DND-41 (cell line): ENCODE results near the gene MRFAP1.

Experiments
- EZH2 ChIP-seq: IDR thresholded peaks from 3 replicates; pipeline ENCODE4 v1.6.1; 2012; ENCODE audit warnings: borderline replicate concordance, low read depth, mild to moderate bottlenecking, moderate library complexity, low read length, inconsistent platforms; ENCODE audit not compliant: severe bottlenecking
- TF ChIP-seq, protein P1 (sequence below): IDR thresholded peaks from 2 replicates; pipeline ENCODE4 v1.5.1; 2012; ENCODE audit warnings: borderline replicate concordance, low read length, moderate library complexity, mild to moderate bottlenecking; ENCODE audit not compliant: poor library complexity, severe bottlenecking; ENCODE audit errors: extremely low read depth

DNA sequence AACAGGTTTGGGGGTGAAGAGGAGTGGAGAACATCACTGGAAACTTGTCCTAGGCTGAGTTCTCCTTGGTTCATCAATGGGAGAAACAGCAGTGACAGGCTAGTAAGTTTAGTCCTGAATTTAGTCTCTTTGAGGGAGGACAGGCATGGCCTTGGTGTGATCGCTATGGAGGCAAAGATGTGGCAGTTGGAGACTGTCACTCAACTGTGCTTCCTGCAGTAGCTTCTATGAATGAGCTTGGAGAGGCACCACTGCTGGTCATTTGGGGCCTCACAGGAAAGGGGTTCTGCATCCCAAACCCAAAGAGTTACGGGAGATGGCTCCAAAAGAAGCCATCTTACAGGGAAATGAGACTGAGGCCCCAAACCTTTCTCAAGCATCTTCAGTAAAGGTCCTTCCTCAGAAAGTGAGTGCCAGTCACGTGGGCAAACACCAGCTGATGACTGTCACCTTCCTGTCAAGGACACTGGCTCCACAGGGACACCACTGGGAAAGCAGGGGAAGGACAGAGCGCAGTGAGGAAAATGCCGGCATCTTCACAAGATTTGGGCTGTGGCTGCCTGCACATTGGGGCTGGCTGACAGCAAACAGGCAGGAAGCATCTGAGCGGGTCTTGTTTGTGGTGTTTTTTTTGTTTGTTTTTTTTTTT lies 7.2 kb downstream of the MRFAP1 start:
- TF ChIP-seq, protein P1, sequence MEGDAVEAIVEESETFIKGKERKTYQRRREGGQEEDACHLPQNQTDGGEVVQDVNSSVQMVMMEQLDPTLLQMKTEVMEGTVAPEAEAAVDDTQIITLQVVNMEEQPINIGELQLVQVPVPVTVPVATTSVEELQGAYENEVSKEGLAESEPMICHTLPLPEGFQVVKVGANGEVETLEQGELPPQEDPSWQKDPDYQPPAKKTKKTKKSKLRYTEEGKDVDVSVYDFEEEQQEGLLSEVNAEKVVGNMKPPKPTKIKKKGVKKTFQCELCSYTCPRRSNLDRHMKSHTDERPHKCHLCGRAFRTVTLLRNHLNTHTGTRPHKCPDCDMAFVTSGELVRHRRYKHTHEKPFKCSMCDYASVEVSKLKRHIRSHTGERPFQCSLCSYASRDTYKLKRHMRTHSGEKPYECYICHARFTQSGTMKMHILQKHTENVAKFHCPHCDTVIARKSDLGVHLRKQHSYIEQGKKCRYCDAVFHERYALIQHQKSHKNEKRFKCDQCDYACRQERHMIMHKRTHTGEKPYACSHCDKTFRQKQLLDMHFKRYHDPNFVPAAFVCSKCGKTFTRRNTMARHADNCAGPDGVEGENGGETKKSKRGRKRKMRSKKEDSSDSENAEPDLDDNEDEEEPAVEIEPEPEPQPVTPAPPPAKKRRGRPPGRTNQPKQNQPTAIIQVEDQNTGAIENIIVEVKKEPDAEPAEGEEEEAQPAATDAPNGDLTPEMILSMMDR = no peak
- no peak for TF ChIP-seq EZH2
